ENCODE measurements around the gene SOX18.
A peak's percentile ranks its signal among the peaks of the same experiment; 100 is the strongest.

The SOX18 gene

GRCh38 chr20:64067733-64068307 is 18.4 kb upstream of the SOX18 start:
- DNase-seq (ENCODE audit: low read depth) = no peak

DNA sequence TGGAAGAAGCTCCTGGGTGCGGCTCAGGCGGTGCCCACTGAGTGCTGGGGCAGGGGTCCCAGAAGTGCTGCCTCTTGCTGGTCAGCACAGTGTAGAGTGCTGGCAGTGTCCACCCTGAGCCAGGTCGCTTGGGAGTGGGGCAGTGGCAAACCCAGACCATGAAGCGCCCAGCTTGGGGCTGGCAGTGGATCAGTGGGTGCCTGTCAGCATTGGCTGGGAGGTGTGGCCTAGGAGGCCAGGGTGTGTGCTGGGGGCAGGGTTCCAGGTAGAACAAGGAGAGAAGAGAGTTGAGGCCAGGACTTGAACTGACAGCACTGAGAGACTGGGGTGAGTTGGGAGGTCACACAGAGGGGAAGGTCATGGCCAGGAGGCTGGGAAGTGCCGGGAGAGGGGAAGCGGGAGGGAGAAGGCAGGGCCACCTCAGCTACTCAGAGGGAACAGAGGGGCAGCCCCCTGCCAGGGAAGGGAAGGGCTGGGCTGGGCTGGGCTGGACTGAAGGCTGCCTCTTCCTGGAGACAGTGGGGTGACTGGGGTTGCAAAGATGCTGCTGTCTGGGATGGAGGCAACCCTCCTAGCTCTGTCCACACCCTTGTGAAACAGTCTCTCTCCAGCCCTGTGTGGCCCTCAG is 17.7 kb upstream of the SOX18 start:
- no peak for DNase-seq (ENCODE audit: low read depth)

DNA sequence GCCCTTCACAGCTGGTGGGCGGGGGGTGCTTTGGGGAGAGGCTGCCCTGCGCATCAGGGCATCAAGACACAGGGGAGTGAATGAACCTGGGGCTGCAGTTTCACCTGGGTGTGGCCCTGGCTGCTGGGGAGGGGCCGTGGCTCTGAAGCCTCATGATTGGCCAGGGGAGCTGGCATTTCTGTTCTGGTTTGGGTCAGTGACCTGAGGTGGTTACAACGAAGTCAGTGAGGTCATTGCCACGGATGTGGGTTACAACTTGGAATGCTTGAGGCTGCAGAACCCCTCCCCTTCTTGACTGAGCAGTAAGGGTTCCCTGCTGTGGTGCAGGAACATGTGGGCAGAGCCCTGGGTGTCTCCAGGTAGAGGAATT is 16.5 kb upstream of the SOX18 start:
- peak; percentile 54 for DNase-seq (ENCODE audit: low read depth)

DNA sequence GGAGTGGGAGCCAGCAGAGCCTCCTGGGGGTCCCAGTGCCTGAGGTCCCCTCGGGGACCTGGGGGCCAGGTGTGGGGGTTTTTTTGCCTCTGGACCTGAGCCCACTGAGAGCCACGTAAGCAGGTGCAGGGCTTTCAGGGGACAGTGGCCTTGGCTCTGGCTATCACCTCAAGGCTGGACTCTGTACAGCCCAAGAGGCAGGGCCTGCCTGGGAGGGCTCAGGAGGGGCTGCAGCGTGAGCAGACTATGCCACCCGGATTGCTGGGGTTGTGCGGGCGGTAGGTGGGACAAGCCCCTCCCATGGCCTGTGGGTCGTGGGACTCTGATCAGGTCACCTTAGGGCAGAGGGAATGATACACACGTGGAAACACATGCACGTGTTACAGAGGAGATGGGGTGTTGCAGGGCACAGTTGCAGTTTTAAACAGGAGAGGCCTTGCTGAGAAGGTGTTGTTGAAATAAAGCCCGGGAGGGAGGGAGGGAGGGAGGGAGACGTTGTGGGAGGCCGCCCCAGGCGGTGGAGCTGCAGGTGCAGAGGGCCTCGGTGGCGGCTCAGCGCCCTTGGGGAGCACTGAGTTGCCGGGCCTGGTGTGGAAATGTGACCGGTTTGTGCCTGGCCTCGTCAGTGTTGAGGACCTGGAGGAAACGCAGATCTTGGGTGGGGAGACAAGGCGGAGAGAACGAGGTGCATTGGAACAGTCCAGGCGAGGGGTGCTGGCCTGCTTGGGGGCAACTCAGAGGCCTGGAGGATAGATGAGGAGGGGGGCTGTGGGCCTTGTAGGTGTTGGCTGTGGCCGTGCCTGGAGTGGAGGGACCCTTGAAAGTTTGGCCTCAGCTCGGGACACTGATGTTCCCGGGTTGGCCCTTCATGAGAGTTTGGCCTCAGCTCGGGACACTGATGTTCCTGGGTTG is 15.9 kb upstream of the SOX18 start:
- DNase-seq (ENCODE audit: low read depth) = no peak

DNA sequence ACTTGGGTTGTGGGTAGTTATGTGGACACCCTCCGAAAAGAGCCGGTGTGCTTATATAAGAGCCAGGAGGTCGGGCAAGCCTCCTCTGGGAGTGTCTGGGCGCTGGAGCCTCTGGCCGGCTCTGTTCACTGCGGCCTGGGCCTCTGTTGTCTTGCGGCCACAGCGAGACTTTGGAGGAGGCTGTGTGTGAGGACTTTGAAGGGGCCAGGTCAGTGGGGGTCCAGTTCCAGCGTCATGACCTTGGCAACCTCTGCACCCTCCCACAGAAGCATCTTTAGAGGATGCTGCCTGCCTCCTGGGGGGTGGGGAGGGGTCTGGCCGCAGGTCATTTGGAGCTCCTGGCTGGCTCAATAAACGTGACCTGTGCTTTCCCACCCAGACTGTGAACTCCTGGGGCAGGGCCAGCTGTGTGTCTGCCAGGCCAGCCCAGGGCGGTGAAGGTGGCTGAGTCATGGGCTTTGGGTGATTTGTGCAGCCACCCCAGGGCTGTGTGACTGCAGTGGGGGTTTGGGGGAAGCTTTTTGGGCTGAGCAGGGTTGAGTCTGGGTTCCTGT is 14.8 kb upstream of the SOX18 start:
- DNase-seq (ENCODE audit: low read depth) = no peak

DNA sequence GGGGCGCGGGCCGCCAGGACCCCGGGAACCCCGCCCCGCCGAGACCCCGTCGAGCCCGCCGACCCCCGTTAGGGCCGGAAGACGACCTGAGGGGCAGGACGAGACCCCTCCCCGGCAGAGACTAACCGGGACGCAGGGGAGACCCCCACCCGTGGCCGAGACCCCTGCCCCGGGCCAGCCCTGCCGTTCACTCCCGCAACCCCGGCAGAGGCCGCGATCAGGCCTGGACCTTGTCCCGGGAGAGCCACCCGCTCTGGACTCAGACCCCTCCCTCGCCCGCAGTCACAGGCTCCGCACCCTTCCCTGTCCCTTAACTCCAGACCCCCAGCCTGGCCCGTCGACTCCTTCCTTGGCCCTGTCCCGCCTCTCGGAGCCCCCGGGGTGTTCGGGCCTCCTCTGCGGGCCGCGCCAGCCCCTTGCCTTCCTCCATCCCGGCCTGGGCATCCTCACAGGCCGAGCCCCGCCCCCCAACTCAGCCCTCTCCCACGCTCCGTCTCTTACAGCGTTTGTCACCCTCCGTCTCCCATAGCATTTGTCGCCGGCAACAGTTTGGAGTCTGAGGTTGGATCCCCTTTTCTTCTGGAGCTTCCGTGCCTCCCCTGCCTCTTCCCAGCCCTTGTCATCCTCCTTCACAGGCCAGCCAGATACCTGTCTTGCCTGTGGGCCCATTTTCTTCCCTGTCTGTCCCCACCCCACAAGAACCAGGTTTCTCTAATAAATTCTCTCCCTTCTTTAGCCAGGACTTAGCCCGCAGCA is 14.1 kb upstream of the SOX18 start:
- no peak for DNase-seq (ENCODE audit: low read depth)

DNA sequence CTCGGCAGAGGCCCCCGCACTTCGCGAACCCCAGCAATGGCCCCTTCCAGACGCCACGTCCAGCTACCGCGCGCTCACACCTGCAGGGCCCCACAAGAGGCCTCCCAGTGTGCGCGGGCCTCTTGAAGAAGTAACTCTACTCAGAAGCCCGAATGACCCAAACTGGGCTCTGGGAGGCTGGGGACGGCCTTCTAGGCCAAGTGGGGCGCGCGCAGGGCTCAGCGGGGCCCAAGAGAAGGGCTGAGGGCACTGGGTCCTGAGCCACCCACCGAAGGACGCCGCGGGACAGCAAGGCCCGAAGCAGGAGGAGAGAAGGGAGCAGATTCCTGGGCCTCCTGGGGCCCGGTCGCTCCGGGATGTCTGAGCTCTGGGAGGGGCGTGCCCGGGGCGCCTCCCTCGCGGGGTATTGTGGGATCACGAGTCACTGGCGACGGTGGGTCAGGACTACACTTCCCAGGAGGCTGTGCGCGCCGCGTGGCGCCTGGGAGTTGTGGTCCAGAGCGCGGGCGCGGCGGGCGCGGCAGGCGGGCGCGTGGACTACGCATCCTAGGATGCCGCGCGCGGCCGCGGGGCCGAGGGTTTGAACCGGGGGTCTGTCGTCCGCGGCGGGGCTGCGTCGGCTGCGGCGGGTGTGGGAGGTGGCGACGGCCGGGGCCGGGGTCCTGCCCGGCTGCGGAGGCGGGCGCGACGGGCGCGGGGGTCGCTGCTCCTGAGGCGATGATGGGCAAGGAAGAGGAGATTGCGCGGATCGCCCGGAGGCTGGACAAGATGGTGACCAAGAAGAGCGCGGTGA is 13.4 kb upstream of the SOX18 start, which contains the start of gene TCEA2:
TSS of gene TCEA2 (plus strand) at position 603 of the 793 bp plus-strand sequence. CDS start at position 718, 115 bp downstream.
- DNase-seq (ENCODE audit: low read depth) = peak; percentile 82

DNA sequence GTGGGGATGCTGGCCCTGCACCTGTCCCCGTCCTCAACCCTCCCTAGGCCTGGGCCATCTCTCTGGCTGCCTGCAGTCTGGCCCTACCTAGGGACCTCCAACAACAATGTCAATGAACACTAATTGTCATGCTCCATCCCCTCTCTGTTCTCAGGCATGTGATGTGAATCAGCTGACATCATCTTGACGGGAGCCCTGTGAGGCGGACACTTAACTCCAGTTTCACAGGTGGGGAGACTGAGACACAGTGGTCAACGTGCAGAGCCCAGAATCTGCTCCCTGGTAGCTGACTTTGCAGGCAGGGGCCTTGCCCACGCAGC is 12.8 kb upstream of the SOX18 start:
- no peak for DNase-seq (ENCODE audit: low read depth)

GRCh38 chr20:64058536-64058935 is 9.1 kb upstream of the SOX18 start:
- DNase-seq (ENCODE audit: low read depth) = no peak

DNA sequence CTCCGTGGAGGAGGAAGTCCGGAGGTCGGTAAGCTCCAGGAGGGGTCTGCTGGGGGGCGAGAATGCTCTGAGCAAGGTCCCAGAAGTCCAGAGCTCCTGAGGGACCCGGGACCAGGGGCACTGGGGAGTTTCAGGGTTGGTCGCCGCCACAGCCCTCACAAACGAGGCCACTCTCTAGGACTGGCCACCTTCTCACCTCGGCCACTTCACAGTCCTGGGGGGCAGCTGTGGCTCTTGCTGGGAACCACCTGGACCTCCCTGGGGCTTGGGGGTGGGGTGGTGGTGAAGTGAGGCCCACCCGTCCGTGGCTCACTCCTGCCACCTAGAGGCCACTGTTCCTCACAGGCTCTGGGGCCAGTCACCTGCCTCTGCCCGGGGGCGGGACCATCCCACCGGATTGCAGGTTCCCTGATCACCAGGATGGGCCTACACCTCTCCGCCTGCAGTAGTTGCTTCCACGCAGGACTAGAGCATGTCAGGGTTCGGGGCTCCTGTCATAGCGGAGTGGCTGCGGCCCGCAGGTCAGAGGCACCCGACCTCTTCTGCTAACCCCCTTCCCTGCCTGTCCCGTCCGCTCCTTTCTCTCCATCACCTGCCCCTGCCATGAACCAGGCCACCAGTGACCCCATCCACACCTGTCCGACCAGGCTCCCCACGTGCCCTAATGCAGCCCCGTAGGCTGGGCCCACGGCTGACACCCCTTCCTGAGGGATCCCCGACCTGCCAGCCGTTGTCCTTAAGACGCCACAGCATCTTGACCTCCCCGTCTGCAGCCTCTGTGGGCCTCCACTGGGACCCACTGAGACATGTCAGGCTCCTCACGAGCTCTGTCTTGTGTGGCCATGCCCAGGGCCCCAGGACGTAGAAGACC is 8.4 kb upstream of the SOX18 start:
- no peak for DNase-seq (ENCODE audit: low read depth)

- no peak for DNase-seq (ENCODE audit: low read depth)
Observed at GRCh38 chr20:64056889-64057627, 7.6 kb upstream of the SOX18 start.

DNA sequence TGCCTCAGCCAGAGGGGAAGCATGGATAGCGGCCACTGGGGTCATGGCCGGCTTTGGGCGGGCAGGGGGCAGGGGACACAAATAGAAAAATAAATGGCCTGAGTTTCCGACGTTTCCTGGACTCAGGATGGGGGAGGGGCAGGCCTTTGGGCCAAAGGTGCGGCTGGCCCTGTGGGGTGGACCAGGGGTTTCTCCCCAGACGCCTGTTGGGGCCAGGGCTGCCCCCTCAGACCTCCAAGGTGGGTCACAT is 7.1 kb upstream of the SOX18 start:
- no peak for DNase-seq (ENCODE audit: low read depth)

DNA sequence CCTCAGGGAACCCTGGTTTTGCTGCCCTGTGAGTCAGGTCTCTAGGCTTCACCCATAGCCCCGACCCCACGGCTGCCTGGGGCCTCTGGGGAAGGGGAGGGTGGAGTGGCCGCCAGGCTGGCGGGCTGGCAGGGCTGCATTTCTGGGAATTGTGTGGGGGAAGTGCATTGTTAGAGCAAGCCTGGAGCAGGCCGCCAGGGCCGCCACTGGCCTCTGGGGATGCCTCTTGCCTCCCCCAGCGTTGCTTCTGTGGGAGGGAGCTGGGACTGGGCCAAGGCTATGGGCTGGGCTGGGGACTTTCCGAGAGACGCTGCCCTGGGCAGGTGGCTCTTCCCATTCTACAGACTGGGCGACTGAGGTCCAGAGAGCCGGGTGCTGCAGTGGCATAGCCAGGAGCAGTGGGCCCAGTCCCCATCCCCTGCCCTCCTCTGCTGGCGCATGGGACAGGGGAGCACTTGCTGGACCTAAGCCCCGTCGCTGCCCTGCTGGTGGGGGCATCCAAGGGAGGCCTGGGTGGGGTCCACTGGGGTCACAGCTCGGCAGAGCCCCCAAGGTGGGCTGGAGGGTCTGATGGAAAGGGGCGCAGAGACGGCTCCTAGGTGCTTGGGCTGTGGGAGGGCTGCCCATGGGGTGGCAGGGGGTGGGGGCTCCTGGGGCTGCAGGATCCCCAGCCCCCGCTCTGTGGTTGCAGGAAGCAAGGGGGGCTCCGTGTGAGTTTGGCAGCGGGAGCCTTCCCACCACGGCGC is 6.6 kb upstream of the SOX18 start:
- DNase-seq (ENCODE audit: low read depth) = no peak

GRCh38 chr20:64055396-64055892 is 6.0 kb upstream of the SOX18 start:
- DNase-seq (ENCODE audit: low read depth) = no peak

DNA sequence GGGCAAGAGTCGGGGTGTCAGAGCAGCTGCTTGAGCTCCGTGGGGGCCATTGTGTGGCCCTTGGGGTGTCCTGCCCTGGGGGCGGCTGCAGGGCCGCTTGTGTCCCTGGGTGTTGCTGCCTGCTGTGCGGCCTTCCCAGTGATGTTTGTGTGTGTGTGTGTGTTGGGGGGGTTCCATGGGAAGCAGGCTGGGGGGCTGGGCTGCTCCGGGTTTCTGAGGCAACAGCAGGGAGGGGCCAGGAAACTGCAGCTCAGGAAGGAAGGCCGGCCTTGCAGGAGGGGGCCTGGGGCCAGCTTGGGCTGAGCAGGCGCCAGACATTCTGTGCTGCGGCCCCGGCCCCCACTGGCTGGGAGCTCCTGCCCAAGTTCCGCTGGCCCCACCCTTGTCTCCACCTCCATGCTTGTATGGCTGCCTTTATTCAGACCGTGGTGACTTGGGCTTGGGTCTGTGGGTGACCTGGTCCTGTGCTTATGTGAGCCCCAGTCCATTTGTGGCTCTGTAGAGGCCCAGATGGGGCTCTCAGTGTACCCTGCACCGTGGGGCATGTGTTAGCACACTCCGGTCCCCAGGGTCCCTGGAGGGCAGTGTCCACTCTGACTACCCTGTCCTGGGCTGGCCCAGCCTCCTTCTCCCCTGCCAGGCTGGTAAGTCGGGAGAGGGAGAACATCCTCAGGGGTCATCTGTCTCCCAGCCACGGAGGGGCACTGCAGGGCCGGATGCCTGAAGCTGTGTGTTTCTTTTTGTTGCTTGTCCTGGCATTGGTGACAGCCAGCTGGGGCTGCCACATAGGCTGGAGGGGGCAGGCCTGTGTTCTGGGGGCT is 4.6 kb upstream of the SOX18 start:
- no peak for DNase-seq (ENCODE audit: low read depth)

DNA sequence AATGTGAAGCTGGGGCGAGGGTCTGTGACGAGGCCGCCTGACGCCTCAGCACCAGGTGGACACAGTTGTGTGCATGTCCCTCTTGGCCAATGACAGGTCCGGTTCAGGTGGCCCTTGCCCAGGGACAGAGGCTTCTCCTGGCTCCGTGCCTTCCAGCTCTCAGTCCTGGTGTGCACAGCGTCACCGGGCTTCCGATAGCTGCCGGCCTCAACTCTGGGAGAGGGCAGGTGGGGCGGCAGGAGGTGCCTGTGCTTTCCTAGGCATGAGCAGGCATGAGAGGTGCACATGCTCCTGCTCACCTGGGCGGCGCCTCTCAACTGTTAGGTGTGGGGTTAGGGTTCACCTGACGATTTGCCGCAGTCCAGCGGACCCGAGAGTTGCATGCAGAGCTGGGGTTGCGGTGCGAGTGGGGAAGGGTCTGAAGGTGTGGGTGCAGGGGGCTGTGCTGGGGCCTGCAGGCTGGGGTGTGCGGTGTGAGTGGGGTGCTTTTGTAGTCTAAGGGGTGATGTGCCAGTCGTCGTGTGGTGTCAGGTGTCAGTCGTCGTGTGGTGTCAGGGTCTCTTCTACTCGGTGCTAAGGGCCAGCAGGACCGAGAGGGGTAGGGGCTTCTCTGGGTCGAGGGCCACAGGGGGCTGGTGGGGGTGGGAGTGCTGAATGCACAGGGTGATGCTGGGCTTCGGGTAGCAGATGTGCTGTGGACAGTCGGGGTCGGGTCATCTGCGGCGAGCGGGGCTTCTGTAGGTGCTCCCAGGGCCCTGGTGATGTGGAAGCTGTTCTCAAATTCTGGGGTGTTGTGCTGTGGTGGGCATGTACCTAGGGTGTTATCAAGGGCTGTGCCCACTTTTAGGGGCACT is 3.8 kb upstream of the SOX18 start:
- DNase-seq (ENCODE audit: low read depth) = no peak

- DNase-seq (ENCODE audit: low read depth) = no peak
Observed at GRCh38 chr20:64052326-64052722, 2.9 kb upstream of the SOX18 start.

All from HS-27A (cell line).